MCF 10A (cell line): ENCODE results near the gene CELF5. TPM values are rescaled to one million over a fixed set of nuclear protein-coding genes. Genes with fewer than 3 reads are reported as not detected.
A peak's percentile ranks its signal among the peaks of the same experiment; 100 is the strongest.
"Not testable (repeated sequence)": the region's sequence is repeated elsewhere in the genome, so short reads cannot be mapped to it uniquely, and the experiment has no call there.

Experiments
- BruUV-seq: library from RNA; stranded (reverse); fragments of 400-500 nt; replicated peaks from 2 replicates; lab custom pipeline; 2021; lab: Mats Ljungman, UMichigan
- CTCF ChIA-PET: fragments of 300-600 bp; sonication (Branson Sonifier 250); formaldehyde crosslinking; extraction: SDS; loops from one replicate; lab custom pipeline; 2021; ENCODE audit warnings: antibody characterized with exemption, inconsistent platforms; lab: Yijun Ruan, JAX
- POLR2A ChIA-PET: fragments of 300-600, 350-650 bp; sonication (Branson Sonifier 250); formaldehyde crosslinking; extraction: SDS; loops from one replicate; lab custom pipeline; 2020; ENCODE audit warnings: antibody characterized with exemption, inconsistent platforms; lab: Yijun Ruan, JAX
- DNase-seq: peaks from one replicate; pipeline ENCODE4 v3.0.0-alpha.2; 2018; ENCODE audit not compliant: unreplicated experiment
- H3K27ac Mint-ChIP-seq: one replicate; pipeline ENCODE4 v1.8.0; 2022; ENCODE audit warnings: mild to moderate bottlenecking, low read depth, mixed read lengths; ENCODE audit not compliant: unreplicated experiment
- H3K27me3 Mint-ChIP-seq: one replicate; pipeline ENCODE4 v1.8.0; 2022; ENCODE audit warnings: mixed read lengths; ENCODE audit not compliant: insufficient read depth, unreplicated experiment
- H3K36me3 Mint-ChIP-seq: one replicate; pipeline ENCODE4 v1.8.0; 2022; ENCODE audit warnings: mild to moderate bottlenecking, moderate library complexity, mixed read lengths; ENCODE audit not compliant: insufficient read depth, unreplicated experiment
- H3K4me1 Mint-ChIP-seq: one replicate; pipeline ENCODE4 v1.8.0; 2022; ENCODE audit warnings: mixed read lengths; ENCODE audit not compliant: insufficient read depth, unreplicated experiment
- H3K4me3 Mint-ChIP-seq: one replicate; pipeline ENCODE4 v1.8.0; 2022; ENCODE audit warnings: mild to moderate bottlenecking, moderate library complexity, mixed read lengths; ENCODE audit not compliant: unreplicated experiment
- H3K9me3 Mint-ChIP-seq: one replicate; pipeline ENCODE4 v1.8.0; 2022; ENCODE audit warnings: mixed read lengths; ENCODE audit not compliant: unreplicated experiment
- CTCF ChIP-seq: fragments of 200-600 bp; IDR thresholded peaks from one replicate; pipeline ENCODE4 v1.8.0; 2022; ENCODE audit warnings: antibody characterized with exemption, mild to moderate bottlenecking; ENCODE audit not compliant: unreplicated experiment
- intact Hi-C: fragments of 100-400 bp; cut with micrococcal nuclease; formaldehyde crosslinking; loops from 2 replicates; pipeline ENCODE4 v1.14.1; 2022
- total RNA-seq: library from RNA; stranded (reverse); gene quantifications from 2 replicates; pipeline ENCODE4 v1.2.3, GENCODE V29; 2022

The CELF5 gene
- total RNA-seq, 1 experiment from 2014 or later, result 0.30 TPM

- ChIA-PET CTCF (no interaction called here), POLR2A (no interaction called here)
- Mint-ChIP-seq H3K4me3 (no peak overlapping the region), H3K27ac (no peak overlapping the region), H3K36me3 (no peaks in the 10 kb centered on the region), H3K4me1 (no peaks in the 10 kb centered on the region), H3K27me3 (peaks cover 36% of the 10 kb centered on the region), H3K9me3 (no peaks in the 10 kb centered on the region)
- no TSS peak for BruUV-seq
- TF ChIP-seq CTCF, result no peak
- no peak for DNase-seq
- intact Hi-C loops, result no loop called here
Measured at GRCh38 chr19:3231288-3231687, 6.8 kb downstream of the CELF5 start.

GRCh38 chr19:3233116-3233515 lies 8.7 kb downstream of the CELF5 start:
- no peak for TF ChIP-seq CTCF
- intact Hi-C loops, result no loop called here
- BruUV-seq, result no TSS peak
- Mint-ChIP-seq H3K27ac (no peak overlapping the region), H3K4me3 (no peak overlapping the region), H3K27me3 (peaks cover 18% of the 10 kb centered on the region), H3K9me3 (no peaks in the 10 kb centered on the region), H3K36me3 (no peaks in the 10 kb centered on the region), H3K4me1 (no peaks in the 10 kb centered on the region)
- no peak for DNase-seq
- ChIA-PET CTCF (interaction anchor here (0.5 to 1.2 kb wide), 4 partner anchors 10 to 554 kb away, joined by 3 to 4 read pairs (median 4); no protein-coding TSS in a partner anchor), POLR2A (no interaction called here)

- ChIA-PET POLR2A (interaction anchor here (0.7 kb wide), 1 partner anchor 865 kb away, joined by 3 read pairs; no protein-coding TSS in a partner anchor), CTCF (interaction anchor here (0.6 to 1.2 kb wide), 2 partner anchors 9 to 336 kb away, joined by 3 to 4 read pairs; no protein-coding TSS in a partner anchor)
- TF ChIP-seq CTCF, result no peak
- Mint-ChIP-seq H3K27me3 (peaks cover 13% of the 10 kb centered on the region), H3K27ac (no peak overlapping the region), H3K4me3 (no peak overlapping the region), H3K36me3 (no peaks in the 10 kb centered on the region), H3K4me1 (no peaks in the 10 kb centered on the region), H3K9me3 (no peaks in the 10 kb centered on the region)
- no peak for DNase-seq
- no TSS peak for BruUV-seq
- intact Hi-C loops, result no loop called here
Measured at GRCh38 chr19:3233831-3234230, 9.4 kb downstream of the CELF5 start.

- Mint-ChIP-seq H3K36me3 (no peaks in the 10 kb centered on the region), H3K27ac (no peak overlapping the region), H3K4me3 (no peak overlapping the region), H3K9me3 (no peaks in the 10 kb centered on the region), H3K27me3 (peaks cover 20% of the 10 kb centered on the region), H3K4me1 (no peaks in the 10 kb centered on the region)
- no peak for DNase-seq
- peak; percentile 23 for TF ChIP-seq CTCF
- intact Hi-C loops, result no loop called here
- CTCF ChIA-PET, result interaction anchor here (0.5 to 0.6 kb wide), 3 partner anchors 19 to 281 kb away, joined by 3 to 6 read pairs (median 3); no protein-coding TSS in a partner anchor
- no TSS peak for BruUV-seq
- POLR2A ChIA-PET, result interaction anchor here (0.7 kb wide), 1 partner anchor 45 kb away, joined by 3 read pairs; no protein-coding TSS in a partner anchor
Measured at GRCh38 chr19:3234800-3235199, 10.3 kb downstream of the CELF5 start.

- DNase-seq, H3K27ac Mint-ChIP-seq, H3K9me3 Mint-ChIP-seq, BruUV-seq, intact Hi-C loops, CTCF ChIA-PET, H3K36me3 Mint-ChIP-seq, H3K4me3 Mint-ChIP-seq, H3K4me1 Mint-ChIP-seq: not testable (repeated sequence)
- peaks cover 27% of the 10 kb centered on the region for H3K27me3 Mint-ChIP-seq
- POLR2A ChIA-PET, result interaction anchor here (0.7 kb wide), 1 partner anchor 45 kb away, joined by 3 read pairs; no protein-coding TSS in a partner anchor
Measured at GRCh38 chr19:3235604-3236003, 11.1 kb downstream of the CELF5 start.
